Inferior parietal cortex (tissue), 1 donor: ENCODE results near the gene HOXC9.

Experiments
- DNase-seq: peaks from one replicate; pipeline ENCODE4 v3.0.0-alpha.2; 2016; ENCODE audit errors: extremely low spot score

HOXC9 gene

DNA sequence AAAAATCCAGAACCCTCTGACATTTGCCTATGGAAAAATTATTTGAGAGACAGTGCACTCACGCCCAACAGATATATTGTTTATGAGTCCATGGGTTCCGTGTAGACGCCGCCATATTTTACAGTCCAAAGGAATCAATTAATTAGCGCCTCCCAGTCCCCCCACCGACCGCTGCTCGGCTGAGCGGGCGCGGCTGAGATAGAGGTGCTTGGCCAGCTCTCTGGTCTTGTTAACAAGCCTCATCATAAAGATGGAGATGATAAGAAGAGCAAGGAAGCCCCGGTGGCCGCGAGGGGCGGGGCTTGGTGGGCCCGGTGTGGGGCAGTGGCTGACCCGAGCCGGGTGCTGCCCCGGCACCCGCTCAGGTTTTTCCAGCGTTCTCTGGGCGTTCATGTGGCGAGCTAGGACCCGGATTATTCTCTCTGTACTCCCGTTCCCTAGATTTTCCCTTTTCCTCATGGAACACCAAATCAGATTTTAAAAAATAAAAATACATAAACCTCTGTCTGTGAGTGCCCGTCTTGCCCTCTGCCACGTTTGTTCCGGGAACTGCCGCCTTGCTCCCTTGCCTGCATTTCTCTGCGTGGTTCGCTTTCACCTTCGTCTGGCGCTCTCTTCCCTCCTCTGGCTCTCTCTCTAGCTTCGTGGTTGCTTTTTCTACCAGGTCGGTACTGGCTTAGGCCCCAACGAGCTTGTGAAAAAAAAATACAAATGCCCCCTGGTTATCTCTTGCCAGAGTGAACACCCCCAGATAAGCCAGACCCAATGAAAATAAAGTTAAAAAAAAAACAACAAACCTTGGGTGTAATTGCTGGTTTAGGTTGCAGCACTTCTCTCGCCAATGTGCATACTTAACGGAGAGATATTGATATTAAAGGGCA is 36.3 kb upstream of the HOXC9 start:
- DNase-seq, result no peak

GRCh38 chr12:53964315-53964713 is 35.6 kb upstream of the HOXC9 start:
- DNase-seq, result no peak

GRCh38 chr12:53965281-53966084 is 34.5 kb upstream of the HOXC9 start:
- DNase-seq, result no peak

DNA sequence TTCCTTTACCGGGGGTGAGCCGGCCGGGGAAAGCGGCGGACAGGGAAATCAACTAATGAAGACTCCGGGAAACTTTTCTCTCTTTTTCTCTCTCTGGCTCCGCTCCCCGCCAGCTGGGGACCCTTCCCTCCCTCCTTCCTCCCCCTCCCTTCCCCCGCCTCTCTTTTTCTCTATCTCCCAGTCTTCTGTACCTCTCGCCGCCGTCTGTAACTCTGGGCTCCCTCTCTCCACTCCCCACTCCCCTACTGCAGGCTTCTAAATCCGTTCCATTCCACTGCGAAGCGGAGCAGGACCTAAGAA is 33.9 kb upstream of the HOXC9 start:
- no peak for DNase-seq

DNA sequence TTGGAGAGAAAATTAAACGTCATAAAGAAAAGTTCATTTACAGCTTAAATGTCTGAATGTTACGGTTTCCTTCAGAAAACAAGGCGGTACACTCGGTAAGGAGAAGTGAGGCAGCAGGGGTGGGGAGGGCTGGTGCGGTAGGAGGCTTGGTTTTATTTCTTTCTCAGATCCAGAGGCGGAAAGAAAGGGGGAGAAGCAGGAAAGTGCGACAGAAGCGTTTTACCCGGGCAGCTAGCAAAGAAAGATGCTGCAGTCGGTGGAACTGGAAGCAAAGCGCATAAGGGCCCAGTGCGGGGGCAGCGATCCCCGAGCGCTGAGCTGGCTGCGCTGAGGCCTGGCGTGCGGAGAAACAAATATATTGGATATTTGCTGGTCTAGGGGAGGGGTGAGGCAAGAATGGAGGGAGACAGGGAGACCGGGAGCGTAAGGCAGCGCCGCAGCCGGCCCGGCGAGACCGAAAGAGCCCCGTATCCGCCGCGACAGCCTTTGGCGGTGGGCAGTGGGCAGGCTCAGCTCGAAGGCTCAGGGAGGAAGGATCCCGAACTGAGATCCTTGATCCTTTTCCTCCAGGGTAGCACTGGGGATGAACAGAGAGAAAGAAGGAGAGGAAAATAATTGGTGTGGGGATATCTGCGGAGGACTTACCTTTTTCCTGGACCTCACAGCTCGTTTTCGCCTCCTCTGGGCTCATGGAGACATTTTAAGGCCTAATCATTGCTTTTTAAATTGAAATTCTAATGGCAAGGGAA is 33.4 kb upstream of the HOXC9 start:
- no peak for DNase-seq

DNA sequence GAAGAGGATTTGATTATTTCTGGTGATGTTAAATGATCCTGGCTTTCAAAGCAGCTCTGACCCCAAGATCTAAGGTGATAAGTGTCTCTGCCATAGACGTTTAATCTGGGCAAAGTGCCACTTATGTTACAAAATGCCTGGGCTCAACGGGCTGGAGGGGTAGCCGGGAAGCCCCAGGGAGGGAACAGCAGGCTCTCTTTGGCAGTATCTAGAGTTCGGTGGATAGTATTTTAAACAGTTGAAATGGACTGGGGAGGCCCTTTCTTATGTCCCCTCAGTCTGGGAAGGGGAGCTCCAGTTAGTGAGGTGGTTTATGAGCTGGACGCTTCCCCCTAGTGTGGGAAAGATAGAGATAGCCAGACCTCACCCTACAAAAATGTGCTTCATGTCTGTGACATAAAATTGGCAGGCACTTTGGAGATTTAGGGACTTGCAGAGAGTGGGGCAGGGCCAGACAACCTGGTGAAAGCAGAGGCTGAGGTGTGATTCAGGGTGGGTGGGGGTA is 32.5 kb upstream of the HOXC9 start:
- DNase-seq, result no peak

DNA sequence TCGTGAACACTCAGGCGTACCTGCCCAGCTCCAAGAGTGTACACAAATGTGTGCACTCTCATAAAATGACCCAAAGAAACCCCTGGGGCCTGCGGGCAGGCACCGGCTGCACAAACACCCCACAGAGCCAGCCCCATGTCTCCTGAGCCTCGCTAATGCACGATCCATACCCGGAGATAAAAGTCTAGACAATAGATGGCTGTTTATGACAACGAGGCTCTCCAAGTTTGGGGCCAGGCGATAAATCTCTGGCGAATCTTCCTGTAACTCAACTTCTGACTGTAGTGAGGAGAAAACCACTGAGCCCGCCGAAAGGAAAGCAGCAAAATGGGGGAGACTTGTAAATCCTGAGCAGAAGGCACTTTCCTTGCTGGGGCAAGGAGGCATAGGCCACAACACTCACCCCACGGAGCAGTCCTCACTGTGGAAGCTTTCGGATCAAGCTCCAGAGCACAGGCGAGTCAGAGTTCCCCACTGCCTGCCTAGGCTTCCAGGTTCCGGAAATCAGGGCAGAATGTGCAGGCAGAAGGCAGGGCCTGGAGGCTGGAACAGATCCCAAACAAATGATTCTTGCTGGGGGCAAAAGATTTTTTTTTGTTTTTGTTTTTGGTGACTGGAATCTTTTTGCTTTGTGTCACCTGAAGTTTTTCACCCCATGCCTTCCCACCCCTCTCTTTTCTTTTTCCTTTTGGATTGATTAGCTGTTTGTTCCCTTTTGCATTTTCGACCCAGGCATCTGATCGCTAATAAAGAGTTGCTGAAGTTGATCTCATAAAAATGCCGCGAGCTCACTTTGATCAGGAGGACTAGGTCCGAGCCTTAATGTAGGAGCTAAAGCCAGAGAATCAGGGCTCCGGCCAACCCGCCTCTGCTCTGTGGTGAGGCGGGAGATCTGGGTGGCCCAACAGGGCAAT is 31.5 kb upstream of the HOXC9 start:
- DNase-seq, result no peak

- no peak for DNase-seq
These were observed 30.2 kb upstream of the HOXC9 start for GRCh38 chr12:53969588-53970259.

DNA sequence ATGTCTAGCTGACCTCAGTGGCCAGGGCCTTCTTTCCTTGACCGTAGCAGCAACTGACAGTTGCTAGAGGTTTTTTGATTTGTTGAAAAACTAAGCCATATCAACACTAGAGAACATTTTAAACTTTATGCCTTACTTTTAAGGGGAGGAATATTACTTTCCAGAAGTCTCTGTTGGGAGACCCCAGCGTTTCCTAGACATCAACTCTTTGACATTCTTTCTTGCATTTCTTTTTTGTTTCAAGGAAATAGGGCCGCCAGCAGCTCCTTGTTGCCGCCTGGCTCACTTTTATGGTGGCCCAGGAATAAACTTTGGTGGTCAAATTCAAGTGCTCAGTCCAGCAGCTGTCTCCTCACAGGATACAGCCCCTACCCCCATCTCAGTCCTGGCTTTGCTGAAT is 29.5 kb upstream of the HOXC9 start:
- DNase-seq, result no peak

- no peak for DNase-seq
These were observed 28.8 kb upstream of the HOXC9 start for GRCh38 chr12:53971129-53971528.

DNA sequence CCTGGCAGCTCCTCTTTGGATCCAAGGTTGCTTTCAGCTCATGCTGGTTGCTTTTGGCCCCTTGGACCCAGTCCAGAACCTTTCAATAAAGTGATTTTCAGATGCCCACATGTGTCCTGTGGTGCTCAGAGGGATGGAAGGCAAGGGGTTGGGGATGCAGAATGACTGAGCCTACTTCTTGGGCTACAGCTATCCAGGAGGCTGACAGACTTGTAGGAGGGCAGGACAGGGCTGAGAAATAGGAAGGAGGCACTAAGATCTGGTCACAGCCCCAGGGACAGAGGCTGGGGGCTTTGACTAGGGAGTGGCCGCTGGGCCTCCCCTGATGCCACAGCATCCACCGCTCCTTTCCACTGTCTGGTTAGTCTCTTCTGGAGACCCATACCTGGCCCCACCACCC is 28.3 kb upstream of the HOXC9 start:
- no peak for DNase-seq

GRCh38 chr12:53972152-53972702 is 27.7 kb upstream of the HOXC9 start:
- no peak for DNase-seq

- no peak for DNase-seq
These were observed 27.2 kb upstream of the HOXC9 start, which contains the start of gene HOXC11 for GRCh38 chr12:53972722-53973235. Gene HOXC11 (plus strand): TSS chr12:53973126. CDS start chr12:53973242, 116 bp downstream.

GRCh38 chr12:53973236-53974042 is 26.5 kb upstream of the HOXC9 start:
- DNase-seq, result no peak

GRCh38 chr12:53974084-53975063 is 25.6 kb upstream of the HOXC9 start, which contains the start of gene HOTAIR:
Gene HOTAIR (minus strand): TSS chr12:53974954.
- no peak for DNase-seq

DNA sequence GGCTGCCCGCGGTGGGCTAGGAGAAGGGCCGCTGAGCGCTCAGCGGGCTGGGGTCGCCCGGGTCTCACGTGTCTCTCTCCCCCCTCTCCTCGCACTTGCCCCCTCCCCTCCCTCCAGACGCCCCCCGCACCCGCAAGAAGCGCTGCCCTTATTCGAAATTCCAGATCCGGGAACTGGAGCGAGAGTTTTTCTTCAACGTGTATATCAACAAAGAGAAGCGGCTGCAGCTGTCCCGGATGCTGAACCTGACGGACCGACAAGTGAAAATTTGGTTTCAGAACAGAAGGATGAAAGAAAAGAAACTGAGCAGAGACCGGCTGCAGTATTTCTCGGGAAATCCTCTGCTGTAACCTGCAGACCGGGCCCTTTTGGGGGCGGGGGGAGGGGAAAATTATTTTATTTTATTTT is 24.9 kb upstream of the HOXC9 start:
- DNase-seq, result no peak

GRCh38 chr12:53975479-53976152 is 24.3 kb upstream of the HOXC9 start:
- DNase-seq, result no peak
